Activated T-helper 17 cell treated with anti-CD3 and anti-CD28 coated beads, Interleukin-2, amount 50 U/mL, for 72 hours (primary cell): ENCODE results near the gene SORBS1. TPM values are rescaled to one million over a fixed set of nuclear protein-coding genes. Genes with fewer than 3 reads are reported as not detected.

Experiments
- ATAC-seq: fragments of 150-1000 bp; cut with Tn5 transposase; replicated peaks from 2 replicates; pipeline ENCODE4 v1.10.0; 2021; ENCODE audit warnings: mild to moderate bottlenecking, moderate library complexity
- H3K27ac Mint-ChIP-seq: one replicate; pipeline ENCODE4 v1.8.0; 2022; ENCODE audit warnings: mixed read lengths
- H3K27me3 Mint-ChIP-seq: one replicate; pipeline ENCODE4 v1.8.0; 2022; ENCODE audit warnings: mixed read lengths
- H3K36me3 Mint-ChIP-seq: one replicate; pipeline ENCODE4 v1.8.0; 2022; ENCODE audit warnings: low read depth, mild to moderate bottlenecking, mixed read lengths
- H3K4me1 Mint-ChIP-seq: one replicate; pipeline ENCODE4 v1.8.0; 2022; ENCODE audit warnings: mixed read lengths
- H3K4me3 Mint-ChIP-seq: one replicate; pipeline ENCODE4 v1.8.0; 2022; ENCODE audit warnings: mild to moderate bottlenecking, mixed read lengths
- H3K9me3 Mint-ChIP-seq: one replicate; pipeline ENCODE4 v1.8.0; 2022; ENCODE audit warnings: mixed read lengths
- total RNA-seq, 2 donors: library from RNA; stranded (reverse); gene quantifications; one replicate each; pipeline ENCODE4 v1.2.3, GENCODE V29; 2022

SORBS1 gene
- total RNA-seq, 2 donors from 2014 or later: 1.1 to 3.4 TPM

DNA sequence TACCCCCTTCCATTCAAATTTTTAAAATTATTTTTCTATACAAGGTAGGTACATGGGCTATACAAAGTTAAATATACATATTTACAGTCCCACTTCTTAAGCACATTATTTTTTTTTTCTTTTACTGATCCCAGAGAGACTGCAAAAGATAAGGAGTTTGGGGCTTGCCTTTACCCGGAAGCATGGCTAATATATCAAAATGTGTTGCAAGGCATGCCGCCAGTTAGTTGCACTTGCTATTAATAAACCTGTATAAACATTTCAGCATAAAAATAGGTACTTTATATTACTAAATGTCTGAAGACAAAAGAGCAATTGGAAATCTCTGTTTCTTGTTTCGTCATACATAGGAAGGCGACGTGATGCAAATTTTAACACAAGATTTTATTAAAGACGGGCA, 248.9 kb downstream of the SORBS1 start:
- Mint-ChIP-seq H3K27me3 (peaks cover 5% of the 10 kb centered on the region), H3K9me3 (no peaks in the 10 kb centered on the region), H3K27ac (no peak overlapping the region), H3K4me3 (no peak overlapping the region), H3K4me1 (no peaks in the 10 kb centered on the region), H3K36me3 (no peaks in the 10 kb centered on the region)
- no peak for ATAC-seq

DNA sequence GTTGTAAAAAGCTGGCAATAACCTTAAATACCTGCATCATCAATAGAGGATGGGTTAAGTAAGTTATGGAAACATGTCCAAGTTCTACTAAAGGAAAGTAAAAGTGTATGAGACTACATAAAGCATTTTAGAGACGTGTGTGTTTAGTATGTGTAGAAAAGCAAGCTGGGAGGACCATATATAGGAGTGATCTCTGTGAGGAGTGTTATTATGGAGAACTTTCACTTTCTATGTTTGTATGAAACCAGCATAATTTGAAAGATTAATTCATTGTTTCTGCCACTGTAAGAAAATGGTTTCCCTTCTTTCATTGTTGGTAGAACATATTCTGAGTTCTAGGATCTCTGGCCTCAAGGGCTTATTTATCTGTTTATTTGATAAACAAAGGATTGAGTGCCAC, 251.2 kb downstream of the SORBS1 start:
- H3K27ac Mint-ChIP-seq: no peak overlapping the region

DNA sequence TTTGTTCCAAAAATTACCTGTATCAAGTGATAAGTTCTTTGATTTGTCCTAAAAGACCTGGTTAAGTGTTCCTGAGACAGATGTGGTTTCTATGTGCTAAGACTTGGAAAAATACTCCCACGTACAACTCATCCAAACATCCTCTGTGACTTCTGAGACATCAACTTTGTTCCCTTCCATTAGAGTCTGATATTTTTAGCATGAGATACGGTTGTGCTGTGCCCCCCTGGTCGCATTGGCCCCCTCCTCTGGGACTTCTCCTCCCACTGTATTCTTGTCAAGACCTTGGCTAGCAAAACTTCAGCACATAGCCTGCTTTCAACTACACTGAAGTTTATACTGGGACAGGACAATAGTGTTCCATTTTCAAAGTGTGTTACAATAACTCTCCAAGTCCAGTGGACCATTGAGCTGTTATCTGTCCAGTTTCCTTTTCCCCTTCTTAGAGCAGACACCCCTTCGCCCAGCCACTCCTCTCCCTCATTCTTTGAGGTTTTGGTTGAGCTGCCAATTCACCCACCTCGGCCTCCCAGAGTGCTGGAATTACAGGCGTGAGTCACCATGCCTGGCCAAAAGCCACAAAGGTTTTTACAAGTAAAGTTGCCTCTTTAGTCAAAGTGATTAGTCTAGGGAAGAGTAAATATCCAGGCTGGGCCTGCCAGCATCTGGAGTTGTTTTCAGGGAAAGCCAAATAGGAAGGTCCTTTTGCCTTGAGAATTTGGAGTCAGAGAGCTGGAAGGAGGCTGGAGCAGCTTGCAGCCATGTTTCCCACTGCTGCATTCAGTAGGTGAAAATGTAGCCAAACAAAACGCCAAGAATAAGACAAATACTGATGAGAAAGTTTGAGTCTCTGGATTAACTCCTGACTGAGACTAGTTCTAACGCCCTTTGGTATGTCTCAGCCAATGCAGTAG, 252.5 kb downstream of the SORBS1 start:
- Mint-ChIP-seq H3K27me3 (peaks cover 5% of the 10 kb centered on the region), H3K27ac (no peak overlapping the region), H3K4me3 (no peak overlapping the region), H3K36me3 (no peaks in the 10 kb centered on the region), H3K9me3 (no peaks in the 10 kb centered on the region), H3K4me1 (no peaks in the 10 kb centered on the region)
- peak; percentile 48 for ATAC-seq

More for the DNA sequence above, 251.2 kb downstream of the SORBS1 start:
- Mint-ChIP-seq H3K9me3 (no peaks in the 10 kb centered on the region), H3K36me3 (no peaks in the 10 kb centered on the region), H3K4me1 (no peaks in the 10 kb centered on the region), H3K27me3 (peaks cover 5% of the 10 kb centered on the region), H3K4me3 (no peak overlapping the region)
- ATAC-seq: no peak

DNA sequence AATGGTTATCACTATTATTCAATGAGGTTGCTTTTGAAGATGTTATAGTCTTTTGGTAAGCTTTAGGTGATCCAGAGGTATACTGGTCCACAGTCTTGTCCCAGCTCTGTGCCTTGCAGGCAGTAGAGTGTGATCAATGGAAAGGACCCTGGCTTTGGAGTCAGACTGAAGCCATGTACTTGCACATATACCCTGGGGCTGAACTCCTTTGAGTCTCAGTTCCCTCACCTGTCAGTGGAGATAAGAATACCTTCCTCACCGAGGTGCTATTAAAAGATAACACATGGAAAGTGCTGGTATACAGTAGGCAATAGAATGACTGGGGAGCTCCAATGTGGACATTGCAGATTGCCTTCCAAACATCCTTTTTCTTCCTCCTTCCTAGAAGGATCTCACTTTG, 254.3 kb downstream of the SORBS1 start:
- H3K27me3 Mint-ChIP-seq: peaks cover 5% of the 10 kb centered on the region
- no peaks in the 10 kb centered on the region for H3K36me3 Mint-ChIP-seq
- no peak for ATAC-seq
- H3K4me1 Mint-ChIP-seq: no peaks in the 10 kb centered on the region
- H3K4me3 Mint-ChIP-seq: no peak overlapping the region
- no peak overlapping the region for H3K27ac Mint-ChIP-seq
- H3K9me3 Mint-ChIP-seq: no peaks in the 10 kb centered on the region

DNA sequence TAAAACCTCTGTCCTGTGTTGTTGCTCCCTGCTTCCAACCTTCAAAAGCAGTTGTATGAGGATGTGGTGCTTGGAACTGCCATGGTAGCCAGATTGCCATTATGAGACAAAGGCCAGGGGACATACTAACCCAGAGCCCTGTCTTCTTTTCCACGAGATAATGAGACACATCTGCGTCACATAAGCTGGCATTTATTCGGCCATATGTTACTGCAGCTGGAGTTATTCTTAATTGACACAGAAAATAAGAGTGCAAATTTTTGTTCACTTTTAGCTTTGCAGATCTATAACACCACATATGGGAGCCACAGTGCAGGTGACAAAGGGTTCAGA, 254.9 kb downstream of the SORBS1 start:
- Mint-ChIP-seq H3K4me1 (no peaks in the 10 kb centered on the region), H3K27ac (no peak overlapping the region), H3K36me3 (no peaks in the 10 kb centered on the region), H3K27me3 (peaks cover 5% of the 10 kb centered on the region), H3K9me3 (no peaks in the 10 kb centered on the region), H3K4me3 (no peak overlapping the region)
- ATAC-seq: no peak

DNA sequence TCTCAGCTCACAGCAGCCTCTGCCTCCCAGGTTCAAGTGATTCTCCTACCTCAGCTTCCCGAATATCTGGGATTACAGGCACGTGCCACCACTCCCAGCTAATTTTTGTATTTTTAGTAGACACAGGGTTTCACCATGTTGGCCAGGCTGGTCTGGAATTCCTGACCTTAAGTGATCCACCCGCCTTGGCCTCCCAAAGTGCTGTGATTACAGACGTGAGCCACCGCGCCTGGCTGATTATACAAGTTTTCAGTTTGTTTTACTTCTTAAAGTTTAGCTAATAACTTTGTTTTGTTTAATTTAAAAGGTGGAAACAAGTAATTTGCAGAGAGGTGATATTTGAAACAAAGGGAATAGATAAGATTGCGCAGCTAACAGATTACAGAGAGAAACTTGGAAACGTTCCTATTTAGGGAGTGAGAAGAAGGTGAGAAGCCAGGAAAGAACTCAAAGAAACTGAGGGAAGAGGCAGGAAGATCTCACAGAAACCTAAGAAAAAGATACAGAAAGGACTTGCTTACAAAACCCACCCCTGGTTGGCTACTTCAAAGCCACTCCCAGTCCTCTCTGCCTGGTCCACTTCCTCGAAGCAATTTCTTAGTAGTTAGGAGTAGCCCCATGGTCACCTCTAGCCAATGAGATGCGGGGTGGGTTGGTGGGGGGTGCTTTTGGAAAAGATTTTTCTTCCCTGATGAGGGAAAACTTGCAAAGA, 255.4 kb downstream of the SORBS1 start:
- no peak overlapping the region for H3K4me3 Mint-ChIP-seq
- no peak overlapping the region for H3K27ac Mint-ChIP-seq
- H3K9me3 Mint-ChIP-seq: no peaks in the 10 kb centered on the region
- H3K4me1 Mint-ChIP-seq: no peaks in the 10 kb centered on the region
- peaks cover 5% of the 10 kb centered on the region for H3K27me3 Mint-ChIP-seq
- ATAC-seq: no peak
- no peaks in the 10 kb centered on the region for H3K36me3 Mint-ChIP-seq

DNA sequence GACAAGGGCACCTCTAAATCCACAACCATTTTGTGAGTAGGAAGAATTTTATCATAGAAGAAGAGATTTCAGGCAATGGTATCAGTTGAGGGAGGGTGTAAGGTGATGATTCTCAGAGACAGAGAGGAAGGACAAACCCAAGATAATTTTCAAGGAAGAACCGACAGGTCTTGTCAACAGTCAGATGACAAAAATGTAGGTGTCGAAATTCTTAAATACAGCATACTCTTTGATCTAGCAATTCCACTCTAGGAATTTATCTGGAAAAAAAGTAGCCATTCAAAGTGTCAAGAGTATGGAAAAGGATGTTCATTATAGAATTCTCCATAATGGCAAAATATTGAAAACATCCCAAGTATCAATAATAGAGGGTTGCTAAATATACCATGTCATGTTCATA, 256.2 kb downstream of the SORBS1 start:
- H3K27ac Mint-ChIP-seq: no peak overlapping the region
- H3K9me3 Mint-ChIP-seq: no peaks in the 10 kb centered on the region
- H3K4me1 Mint-ChIP-seq: no peaks in the 10 kb centered on the region
- H3K36me3 Mint-ChIP-seq: no peaks in the 10 kb centered on the region
- no peak for ATAC-seq
- H3K4me3 Mint-ChIP-seq: no peak overlapping the region
- H3K27me3 Mint-ChIP-seq: no peaks in the 10 kb centered on the region

DNA sequence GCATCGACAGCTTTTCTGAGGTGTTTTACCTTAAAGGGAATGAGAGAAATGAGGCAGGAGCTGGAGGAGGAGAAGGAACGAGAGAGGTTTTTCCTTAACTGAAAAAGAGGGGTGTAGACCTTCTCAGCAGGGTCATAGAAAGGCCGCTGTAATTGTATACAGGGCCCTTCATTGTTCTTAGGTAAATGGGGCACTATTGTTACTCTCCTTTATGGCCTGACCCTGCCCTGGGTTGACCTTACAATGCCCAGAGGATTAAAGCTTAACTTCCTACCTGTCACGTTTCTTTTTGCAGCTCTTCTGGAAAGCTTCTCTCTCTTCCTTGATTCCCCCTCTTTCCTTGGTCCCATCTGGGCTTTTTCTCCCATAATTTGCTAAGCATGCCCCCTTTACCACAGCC, 256.7 kb downstream of the SORBS1 start:
- no peak overlapping the region for H3K4me3 Mint-ChIP-seq
- no peak overlapping the region for H3K27ac Mint-ChIP-seq
- no peaks in the 10 kb centered on the region for H3K4me1 Mint-ChIP-seq
- H3K36me3 Mint-ChIP-seq: no peaks in the 10 kb centered on the region
- no peak for ATAC-seq
- H3K27me3 Mint-ChIP-seq: no peaks in the 10 kb centered on the region
- no peaks in the 10 kb centered on the region for H3K9me3 Mint-ChIP-seq

DNA sequence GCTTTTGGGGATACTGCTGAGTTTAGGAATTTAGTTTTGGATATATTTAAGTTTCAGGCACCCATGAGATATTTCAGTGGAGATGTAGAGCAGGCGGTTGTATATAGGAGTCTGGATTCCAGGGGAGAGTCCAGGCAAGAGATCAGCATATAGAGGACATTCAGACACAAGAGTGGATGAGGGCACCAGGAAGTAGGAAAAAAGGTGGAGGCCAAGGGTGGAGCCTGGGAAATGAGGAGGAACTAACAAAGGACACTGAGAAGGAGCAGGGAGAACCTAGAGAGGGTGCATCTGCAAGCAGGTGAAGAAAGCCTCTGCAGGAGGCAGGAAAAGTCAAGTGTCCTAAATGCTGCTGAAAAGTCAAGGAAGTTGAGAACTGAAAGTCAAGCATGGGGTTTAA, 257.2 kb downstream of the SORBS1 start:
- Mint-ChIP-seq H3K36me3 (no peaks in the 10 kb centered on the region), H3K27ac (no peak overlapping the region), H3K27me3 (no peaks in the 10 kb centered on the region), H3K9me3 (no peaks in the 10 kb centered on the region), H3K4me3 (no peak overlapping the region), H3K4me1 (no peaks in the 10 kb centered on the region)
- ATAC-seq: no peak

DNA sequence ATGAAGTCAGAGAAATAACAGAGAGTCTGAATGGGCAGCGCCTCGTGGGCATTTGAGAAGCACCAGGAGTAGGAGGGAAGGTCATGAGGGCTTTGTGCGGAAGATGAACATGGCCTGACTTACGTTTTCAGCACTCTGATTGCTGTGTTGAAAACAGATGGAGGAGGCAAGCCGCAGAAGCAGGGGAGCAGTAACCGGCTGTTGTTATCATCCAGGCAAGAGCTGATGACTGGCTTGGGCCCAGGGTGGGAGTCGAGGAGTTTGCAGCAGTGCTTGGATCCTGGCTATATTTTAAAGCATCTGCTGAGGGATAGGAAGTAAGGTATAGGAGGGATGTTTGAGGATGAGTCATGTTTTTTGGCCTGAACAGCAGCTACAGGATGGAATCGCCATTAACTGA, 257.6 kb downstream of the SORBS1 start:
- Mint-ChIP-seq H3K4me3 (no peak overlapping the region), H3K4me1 (no peaks in the 10 kb centered on the region), H3K9me3 (no peaks in the 10 kb centered on the region), H3K27me3 (no peaks in the 10 kb centered on the region), H3K36me3 (no peaks in the 10 kb centered on the region), H3K27ac (no peak overlapping the region)
- ATAC-seq: no peak

DNA sequence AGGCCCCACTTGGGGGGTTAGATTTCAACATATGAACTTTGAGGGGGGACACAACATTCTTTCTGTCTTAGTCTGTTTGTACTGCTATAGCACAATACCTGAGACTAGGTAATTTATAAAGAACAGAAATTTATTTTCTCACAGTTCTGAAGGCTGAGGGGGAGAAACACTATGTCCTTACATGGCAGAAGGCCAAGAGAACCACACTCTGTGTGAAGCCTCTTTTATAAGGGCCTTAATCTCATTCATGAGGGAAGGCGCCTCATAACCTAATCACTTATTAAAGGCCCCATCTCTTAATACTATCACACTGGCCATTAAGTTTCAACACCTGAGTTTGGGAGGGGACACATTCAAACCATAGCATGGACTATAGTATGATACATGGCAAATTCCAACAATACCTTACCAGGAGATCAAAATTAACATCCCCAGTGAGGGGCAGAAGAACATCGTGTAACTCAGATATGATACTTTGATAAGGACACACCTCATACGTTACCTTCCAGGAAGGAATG, 261.1 kb downstream of the SORBS1 start:
- H3K9me3 Mint-ChIP-seq: no peaks in the 10 kb centered on the region
- peaks cover 4% of the 10 kb centered on the region for H3K27me3 Mint-ChIP-seq
- no peaks in the 10 kb centered on the region for H3K36me3 Mint-ChIP-seq
- no peak overlapping the region for H3K27ac Mint-ChIP-seq
- no peak for ATAC-seq
- no peaks in the 10 kb centered on the region for H3K4me1 Mint-ChIP-seq
- H3K4me3 Mint-ChIP-seq: no peak overlapping the region

DNA sequence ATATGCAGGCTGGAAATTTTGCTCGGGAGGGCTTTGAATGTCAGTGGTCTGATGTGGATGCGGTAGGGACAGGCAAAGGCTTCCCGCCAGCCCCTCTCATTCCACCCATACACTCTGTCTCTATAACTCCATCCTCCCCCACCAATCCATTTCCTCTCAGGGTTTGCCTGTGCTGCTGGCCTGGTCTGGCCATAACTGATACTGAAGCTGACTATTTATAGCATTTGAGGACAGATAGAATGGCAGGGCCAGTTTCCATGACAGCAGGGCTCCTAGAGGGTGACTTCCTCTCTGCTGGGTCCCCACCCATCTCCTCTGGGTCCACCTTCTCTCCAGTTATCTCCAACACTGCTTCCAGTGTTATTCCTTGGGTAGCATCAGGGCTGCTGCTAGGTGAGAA, 263.8 kb downstream of the SORBS1 start:
- no peaks in the 10 kb centered on the region for H3K4me1 Mint-ChIP-seq
- no peak overlapping the region for H3K27ac Mint-ChIP-seq
- no peaks in the 10 kb centered on the region for H3K36me3 Mint-ChIP-seq
- H3K27me3 Mint-ChIP-seq: peaks cover 20% of the 10 kb centered on the region
- H3K4me3 Mint-ChIP-seq: no peak overlapping the region
- H3K9me3 Mint-ChIP-seq: no peaks in the 10 kb centered on the region
- no peak for ATAC-seq

DNA sequence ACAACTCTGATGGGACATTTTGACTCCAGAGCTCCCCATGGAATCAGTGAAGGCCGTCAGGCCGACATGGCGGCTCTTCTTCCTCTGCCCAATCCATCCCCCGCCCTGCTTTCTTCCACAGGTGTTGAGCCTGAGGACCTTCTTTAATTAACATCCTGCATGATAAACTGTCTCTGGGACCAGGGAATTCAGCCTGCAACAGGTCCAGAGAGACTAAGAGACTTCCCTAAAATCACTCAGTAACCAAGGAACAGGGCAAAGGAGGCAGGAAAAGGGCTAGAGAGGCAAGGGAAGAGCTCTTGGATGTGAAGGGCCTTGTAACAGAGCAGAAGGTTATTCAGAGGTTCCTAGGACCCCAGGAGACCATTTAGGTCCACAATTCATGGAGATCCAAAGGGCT, 264.4 kb downstream of the SORBS1 start:
- H3K4me1 Mint-ChIP-seq: no peaks in the 10 kb centered on the region
- no peak for ATAC-seq
- H3K27me3 Mint-ChIP-seq: peaks cover 25% of the 10 kb centered on the region
- no peaks in the 10 kb centered on the region for H3K9me3 Mint-ChIP-seq
- H3K36me3 Mint-ChIP-seq: no peaks in the 10 kb centered on the region
- no peak overlapping the region for H3K27ac Mint-ChIP-seq
- H3K4me3 Mint-ChIP-seq: no peak overlapping the region

DNA sequence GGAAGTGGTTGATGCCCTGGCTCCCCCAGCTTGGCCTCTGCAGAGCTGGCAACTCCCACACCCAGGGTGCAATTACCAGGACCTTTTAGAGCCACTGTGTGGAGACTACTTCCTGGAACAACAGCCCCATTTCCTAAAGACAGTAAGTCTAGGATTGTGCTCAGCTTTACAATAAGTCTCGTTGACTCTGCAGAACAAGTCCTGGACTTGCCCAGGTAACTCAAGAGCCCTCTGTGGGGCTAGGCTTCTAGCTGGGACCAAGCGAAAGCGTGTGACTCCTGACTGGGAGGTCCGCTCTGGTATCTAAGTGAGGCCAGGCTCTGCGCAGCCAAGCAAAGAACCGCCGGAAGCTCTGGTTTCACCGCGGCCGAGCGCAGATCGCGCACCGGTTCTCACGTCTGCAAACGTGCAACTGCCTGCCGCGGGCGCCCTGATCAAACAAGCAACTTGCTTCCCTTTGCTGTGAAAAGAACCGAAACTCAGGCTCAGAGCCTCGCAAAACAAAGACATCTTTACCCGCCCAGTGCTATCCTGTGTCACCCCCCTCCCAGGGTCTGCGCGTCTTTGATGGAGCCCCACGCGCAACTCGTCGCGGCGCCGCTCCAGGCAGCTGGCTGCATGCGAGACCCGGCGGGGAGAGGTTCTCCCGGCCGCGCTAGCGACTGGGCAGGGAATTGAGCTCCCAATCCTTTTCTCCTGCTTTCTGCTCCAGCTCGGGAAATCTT, 266.0 kb downstream of the SORBS1 start:
- no peaks in the 10 kb centered on the region for H3K4me1 Mint-ChIP-seq
- H3K27ac Mint-ChIP-seq: no peak overlapping the region
- ATAC-seq: peak; percentile 70
- H3K36me3 Mint-ChIP-seq: no peaks in the 10 kb centered on the region
- peaks cover 30% of the 10 kb centered on the region for H3K27me3 Mint-ChIP-seq
- H3K9me3 Mint-ChIP-seq: no peaks in the 10 kb centered on the region
- H3K4me3 Mint-ChIP-seq: peak overlapping the region; percentile 50
